NCI-H146 treated with DMSO at 0.1 percent for 48 hours (cell line): ENCODE data around the gene LCE2A.
"Not testable (repeated sequence)": the region's sequence is repeated elsewhere in the genome, so short reads cannot be mapped to it uniquely, and the experiment has no call there.

Experiments used
- DNase-seq: peaks from one replicate; lab custom pipeline; 2025; ENCODE audit not compliant: unreplicated experiment; lab: John Stamatoyannopoulos, UW

LCE2A gene, protein sequence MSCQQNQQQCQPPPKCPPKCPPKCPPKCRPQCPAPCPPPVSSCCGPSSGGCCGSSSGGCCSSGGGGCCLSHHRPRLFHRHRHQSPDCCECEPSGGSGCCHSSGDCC

DNA sequence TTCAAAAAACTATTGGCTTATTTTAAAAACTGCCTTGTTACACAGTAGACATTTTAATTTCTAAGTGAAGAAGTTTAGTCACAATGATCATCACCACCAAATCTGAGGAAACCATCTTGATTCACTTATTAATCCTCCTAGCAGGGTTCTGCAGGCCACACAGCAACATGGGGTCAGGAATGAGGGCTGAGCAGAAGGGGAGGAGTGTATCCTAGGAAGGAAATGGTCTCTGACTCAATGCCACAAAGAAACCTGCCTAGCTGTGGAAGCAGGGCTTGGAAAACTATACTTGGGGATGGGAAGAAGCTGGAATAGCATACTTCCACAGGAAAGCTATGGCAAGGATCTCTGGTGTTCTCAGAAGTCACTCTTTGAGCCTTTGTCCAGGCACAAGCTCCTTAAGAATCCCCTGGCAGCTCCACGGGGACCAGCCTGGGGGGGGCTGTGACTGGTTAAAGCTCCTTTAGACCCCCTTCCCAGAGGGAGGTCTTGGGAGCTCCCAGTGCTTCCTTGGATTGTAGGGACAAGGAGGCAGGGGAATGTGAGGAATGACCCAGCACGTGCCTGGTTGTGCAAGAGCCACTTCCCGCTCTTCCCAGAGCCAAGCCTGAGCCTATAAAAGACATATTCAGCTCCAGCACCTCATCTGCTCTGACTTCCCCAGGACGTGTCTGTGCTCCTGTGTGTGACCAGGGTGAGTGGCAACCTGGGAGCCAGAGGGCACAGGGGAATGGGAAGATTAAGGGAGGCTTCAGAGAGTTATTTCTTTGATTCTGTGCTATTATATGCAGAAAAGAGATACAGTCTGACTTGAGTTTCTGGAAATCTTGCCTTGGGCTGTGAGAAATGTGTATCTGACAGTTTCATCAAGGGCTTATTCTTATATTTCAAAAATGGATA, at the start of gene LCE2A:
TSS of gene LCE2A (plus strand) at position 645 of the 900 bp plus-strand sequence. CDS start 557 bp downstream, outside the sequence.
- DNase-seq = no peak

DNA sequence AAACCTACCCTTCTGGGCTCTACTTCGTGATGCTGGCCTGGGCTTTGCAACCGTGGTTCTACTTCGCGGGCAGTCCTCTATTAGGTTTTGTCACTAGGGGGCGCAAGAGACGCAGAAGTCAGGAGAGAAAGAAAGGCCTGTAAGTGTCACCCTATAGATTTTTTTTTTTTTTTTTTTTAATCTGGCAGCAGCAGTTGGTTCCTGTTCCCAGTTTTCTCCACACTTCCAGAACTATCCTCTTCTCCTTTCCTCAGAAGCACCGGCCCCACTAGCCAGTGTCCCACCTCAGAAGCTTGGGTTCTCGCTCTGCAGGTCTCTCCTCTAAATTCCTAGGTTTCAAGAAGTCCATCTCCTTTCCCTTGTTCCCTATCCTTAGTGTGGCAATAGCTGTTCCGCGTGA, 44.0 kb upstream of the LCE2A start:
- DNase-seq = peak; percentile 8

DNA sequence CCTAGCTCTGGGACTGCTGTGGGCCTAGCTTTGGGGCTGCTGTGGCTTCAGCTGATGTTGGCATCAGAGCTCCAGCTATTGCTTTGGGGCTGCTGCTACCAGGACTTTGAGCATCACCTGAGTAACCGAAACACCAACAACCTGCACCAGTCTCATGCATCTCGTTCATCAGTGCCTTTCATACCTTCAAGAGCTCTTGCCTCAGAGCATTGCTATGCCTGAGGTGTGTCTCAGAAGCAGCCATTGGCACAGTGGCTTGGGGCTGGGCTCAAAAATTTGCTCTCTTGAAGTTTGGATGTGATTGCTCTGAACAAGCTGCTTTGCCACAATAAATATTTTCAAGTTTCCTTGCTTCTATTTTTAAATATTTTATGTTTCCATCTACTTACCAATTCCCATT, 41.7 kb upstream of the LCE2A start:
- DNase-seq = no peak

DNA sequence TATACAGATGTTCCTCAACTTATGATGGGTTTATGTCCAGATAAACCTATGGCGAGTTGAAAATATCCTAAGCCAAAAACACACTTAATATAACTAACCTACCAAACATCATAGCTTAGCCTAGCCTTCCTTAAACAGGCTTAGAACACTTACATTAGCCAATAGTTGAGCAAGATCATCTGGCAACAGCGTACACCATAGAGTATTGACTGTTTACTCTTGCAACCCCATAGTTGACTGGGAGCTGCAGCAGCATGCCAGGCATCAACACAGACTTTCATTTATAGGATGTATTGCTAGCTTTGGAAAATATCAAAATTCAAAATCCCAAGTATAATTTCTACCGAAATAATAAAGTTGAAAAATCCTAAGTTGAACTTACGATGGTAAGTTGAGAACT, 40.5 kb upstream of the LCE2A start:
- DNase-seq = no peak

DNA sequence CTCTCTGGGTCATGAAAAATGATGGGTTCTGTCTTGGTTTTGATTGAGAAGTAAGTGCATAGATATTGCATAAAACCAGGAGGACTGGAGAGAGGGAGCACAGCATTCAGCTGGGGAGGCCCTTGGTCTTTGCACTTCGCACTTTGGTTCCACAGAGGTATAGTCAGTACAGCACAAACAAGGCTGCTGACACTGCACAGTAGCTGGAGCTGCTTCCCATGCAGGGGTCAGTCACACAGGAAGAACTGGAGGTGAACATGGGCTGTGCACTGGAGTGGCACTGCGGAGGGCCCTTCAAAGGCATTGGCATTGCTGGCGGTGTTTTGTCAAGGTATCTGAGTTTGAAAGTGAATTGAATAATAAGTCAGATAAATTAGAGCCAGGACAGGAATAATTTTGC, 39.5 kb upstream of the LCE2A start:
- DNase-seq = no peak

DNA sequence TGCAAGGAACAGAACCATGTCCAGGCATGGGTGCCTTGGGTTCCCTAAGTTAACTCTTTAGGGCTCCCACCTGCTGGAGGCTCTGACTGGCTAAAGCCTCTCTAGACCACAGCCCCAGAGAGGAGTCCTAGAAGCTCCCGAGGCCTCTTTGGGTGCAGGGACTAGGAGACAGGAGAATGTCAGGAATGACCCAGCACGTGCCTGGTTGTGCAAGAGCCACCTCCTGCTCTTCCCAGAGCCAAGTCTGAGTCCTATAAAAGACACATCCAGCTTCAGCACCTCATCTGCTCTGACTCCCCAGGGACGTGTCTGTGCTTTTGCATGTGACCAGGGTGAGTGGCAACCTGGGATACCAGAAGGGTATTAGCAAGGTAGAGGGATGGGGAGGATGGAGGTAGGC, 35.0 kb upstream of the LCE2A start, which contains the start of gene LCE2D:
TSS of gene LCE2D (plus strand) at position 283 of the 400 bp plus-strand sequence. CDS start 726 bp downstream, outside the sequence.
- DNase-seq = no peak

DNA sequence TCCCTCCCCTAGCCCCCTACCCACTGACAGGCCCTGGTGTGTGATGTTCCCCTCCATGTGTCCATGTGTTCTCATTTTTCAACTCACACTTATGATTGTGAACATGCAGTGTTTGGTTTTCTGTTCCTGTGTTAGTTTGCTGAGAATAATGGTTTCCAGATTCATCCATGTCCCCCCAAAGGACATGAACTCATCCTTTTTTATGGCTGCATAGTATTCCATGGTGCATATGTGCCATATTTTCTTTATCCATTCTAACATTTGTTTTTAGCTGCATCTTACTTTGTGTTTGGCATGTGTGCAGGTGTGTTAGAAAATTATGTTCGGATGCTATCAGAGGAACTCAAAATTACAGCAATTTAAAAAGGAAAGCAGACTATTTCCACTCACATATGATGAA, 32.0 kb upstream of the LCE2A start:
- not testable (repeated sequence) for DNase-seq

DNA sequence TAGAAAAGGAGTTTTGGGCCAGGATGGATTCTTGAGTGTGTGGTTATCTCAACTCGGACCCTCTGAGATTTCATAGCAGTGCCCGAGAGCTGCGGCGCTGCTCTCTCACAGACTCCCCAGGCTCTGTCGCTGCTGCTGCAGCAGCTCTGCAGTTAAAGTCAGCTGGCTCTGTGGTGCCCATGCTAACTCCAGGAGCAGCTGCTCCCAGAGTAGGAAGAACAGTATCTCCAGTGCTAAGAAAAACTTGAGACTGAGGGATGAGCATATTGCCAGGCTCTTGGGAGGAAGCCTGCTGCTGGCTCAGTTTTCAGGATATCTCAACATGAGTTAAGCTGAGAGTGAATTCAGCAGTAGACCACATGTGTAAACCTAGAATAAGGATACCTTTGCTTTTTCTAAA, 30.5 kb upstream of the LCE2A start:
- no peak for DNase-seq

DNA sequence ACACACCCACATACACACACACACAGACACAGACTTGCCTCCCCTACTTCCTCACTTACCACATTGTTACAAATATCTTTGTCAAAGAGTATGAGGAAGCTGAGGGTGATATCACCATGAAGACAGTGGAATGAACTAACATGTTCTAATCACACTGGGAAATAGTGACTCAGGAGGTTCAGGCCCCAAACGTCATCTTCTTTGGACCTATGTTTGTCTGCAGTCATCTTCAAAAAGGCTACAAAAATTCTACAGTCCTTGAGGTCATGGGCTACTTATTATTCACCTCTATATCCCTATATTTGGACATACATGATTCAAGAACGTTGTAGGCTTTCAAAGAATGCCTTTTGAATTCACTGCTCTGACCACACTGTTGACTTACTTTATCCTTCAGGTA, 25.1 kb upstream of the LCE2A start:
- no peak for DNase-seq

DNA sequence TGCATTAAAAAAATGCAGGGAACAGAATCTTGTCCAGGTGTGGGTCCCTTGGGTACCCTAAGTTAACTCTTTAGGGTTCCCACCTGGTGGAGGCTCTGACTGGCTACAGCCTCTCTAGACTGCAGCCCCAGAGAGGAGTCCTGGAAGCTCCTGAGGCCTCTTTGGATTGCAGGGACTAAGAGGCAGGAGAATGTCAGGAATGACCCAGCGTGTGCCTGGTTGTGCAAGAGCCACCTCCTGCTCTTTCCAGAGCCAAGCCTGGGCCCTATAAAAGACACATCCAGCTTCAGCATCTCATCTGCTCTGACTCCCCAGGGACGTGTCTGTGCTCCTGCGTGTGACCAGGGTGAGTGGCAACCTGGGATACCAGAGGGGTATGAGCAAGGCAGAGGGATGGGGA, 23.2 kb upstream of the LCE2A start, which contains the start of gene LCE2C:
TSS of gene LCE2C (plus strand) at position 297 of the 400 bp plus-strand sequence. CDS start 737 bp downstream, outside the sequence.
- not testable (repeated sequence) for DNase-seq

DNA sequence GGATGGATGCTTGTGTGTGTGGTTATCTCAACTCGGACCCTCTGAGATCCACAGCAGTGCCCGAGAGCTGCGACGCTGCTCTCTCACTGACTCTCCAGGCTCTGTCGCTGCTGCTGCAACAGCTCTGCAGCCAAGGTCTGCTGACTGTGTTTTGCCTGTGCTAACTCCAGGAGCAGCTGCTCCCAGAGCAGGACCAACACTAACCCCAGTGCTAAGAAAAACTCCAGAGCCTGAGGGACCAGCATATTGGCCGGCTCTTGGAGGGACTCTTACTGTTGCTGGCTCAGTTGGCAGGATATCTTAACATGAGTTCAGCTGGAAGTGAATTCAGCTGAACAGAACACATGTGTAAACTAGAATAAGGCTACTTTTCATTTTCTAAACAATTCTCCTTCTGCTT, 18.7 kb upstream of the LCE2A start:
- no peak for DNase-seq

DNA sequence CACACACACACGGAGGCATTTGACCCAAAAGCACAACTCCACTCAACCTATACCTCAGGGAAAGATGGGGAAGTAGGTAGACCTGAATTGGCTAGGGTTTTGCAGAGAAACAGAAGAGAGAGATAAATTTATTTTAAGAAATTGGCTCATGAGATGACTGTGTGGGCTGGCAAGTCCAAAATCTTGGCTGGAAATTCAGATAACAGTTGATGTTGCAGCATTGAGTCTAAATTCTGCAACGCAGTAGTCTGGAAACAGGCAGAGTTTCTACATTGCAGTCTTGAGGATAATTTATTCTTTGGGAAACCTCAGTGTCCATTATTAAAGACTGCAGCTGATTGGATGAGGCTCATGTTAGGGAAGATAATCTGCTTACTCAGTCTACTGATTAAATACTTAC, 16.5 kb upstream of the LCE2A start:
- no peak for DNase-seq

DNA sequence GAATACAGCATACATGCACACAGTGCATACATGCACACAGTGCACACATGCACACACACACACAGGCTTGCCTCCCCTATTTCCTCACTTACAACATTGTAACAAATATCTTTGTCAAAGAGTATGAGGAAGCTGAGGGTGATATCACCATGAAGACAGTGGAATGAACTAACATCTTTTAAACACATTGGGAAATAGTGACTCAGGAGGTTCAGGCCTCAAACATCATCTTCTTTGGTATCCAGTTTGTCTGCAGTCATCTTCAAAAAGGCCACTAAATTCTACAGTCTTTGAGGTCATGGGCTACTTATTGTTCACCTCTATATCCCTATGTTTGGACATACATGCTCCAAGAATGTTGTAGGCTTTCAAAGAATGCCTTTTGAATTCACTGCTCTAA, 14.3 kb upstream of the LCE2A start:
- no peak for DNase-seq

DNA sequence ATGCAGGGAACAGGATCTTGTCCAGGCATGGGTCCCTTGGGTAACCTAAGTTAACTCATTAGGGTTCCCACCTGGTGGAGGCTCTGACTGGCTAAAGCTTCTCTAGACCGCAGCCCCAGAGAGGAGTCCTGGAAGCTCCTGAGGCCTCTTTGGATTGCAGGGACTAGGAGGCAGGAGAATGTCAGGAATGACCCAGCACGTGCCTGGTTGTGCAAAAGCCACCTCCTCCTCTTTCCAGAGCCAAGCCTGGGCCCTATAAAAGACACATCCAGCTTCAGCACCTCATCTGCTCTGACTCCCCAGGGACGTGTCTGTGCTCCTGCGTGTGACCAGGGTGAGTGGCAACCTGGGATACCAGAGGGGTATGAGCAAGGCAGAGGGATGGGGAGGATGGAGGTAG, 12.3 kb upstream of the LCE2A start, which contains the start of gene LCE2B:
TSS of gene LCE2B (plus strand) at position 301 of the 400 bp plus-strand sequence. CDS start 721 bp downstream, outside the sequence.
- not testable (repeated sequence) for DNase-seq

DNA sequence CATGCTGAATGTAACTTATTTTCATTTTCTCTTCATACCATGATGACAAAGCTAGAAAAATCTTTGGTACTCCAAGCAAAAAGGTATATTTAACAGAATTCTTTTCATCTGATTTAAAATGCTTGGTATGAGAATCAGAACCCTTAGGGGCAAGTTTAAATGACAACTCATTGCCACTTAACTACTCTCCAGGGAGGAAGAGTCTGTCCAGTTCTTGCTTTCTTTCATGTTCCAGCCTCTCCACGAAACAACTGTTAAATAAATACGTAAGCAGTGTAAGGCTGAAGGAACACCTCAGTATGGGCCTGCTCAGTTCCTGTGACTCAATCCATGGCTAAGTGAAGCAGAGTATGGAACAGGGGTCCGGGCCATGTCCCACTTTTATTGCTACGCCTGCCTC, 1.6 kb downstream of the LCE2A start:
- no peak for DNase-seq

DNA sequence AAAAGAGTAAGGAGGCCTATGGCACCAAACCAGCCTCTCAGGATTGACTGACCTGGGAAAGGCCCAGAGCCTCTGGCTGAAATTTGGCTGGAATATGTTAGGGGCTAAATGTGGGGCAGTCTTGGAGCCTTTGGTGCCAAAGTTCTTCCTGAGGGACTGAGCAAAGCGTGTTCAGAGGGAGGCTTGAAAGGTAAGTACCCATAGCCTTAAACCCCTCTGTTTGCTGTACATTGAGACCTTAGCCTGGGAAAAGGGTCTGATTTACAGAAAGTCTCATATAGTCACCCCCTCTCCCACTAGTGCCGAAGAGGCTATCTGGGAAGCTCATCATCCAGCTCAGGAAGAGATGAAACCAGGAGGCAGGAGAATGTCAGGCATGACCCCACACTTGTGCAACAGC, 9.7 kb downstream of the LCE2A start, which contains the start of gene LCE4A:
TSS of gene LCE4A (plus strand) at position 301 of the 400 bp plus-strand sequence. CDS start 916 bp downstream, outside the sequence.
- DNase-seq = no peak

DNA sequence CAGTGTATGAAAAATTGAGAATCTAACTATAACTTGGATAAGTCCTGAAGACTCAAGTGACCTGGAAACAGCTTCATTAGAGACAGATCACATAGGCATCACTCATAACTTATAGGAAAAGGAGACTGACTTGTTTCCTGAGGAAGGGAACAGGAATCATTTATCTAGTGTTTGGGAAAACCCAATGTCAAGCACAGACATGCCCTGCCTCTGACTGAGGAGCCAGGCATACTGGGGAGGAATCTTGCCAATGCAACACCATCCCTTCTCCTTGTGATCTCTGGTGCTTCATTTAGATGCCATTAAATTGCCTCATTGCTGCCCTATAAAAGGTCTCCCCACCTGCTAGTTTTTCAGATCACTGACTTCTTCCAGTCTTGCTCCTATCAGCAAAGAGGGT, 20.1 kb downstream of the LCE2A start:
- no peak for DNase-seq

DNA sequence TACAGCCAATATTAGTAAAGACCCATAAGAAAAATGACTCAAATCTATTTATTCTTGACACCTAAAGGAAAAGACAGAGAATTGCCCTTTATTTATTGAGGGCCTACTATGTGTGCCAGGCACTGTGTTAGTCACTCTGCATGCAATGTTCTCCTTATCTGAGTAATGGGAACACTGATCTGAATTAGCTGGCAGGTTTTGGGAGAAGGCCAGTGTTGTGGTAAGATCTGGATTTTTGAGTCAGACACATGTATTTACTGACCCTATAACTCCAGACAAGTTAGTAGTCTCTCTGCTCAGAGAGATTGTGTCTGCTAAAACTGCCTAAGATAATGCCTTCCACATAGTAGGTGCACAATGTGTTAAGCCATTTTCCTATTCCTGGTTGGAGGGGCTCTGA, 27.1 kb downstream of the LCE2A start:
- no peak for DNase-seq

DNA sequence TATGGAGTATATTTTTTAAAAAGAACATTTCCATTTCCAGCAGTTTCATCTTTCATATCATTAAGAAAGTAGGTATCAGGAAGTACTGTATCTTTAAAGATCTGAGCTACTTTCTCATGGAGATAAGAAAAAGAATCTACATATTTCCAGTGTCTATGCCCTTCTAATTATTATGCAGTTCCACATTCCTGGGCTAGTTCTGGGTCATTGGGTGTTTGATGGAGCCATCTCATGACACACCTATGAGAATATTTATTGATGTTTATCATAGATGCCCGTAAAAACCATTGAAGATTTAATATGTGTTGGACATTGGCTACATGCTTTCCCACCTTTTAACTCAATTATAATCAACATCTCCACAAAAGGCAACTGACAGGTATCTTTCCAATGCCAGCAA, 30.8 kb downstream of the LCE2A start:
- DNase-seq = no peak

DNA sequence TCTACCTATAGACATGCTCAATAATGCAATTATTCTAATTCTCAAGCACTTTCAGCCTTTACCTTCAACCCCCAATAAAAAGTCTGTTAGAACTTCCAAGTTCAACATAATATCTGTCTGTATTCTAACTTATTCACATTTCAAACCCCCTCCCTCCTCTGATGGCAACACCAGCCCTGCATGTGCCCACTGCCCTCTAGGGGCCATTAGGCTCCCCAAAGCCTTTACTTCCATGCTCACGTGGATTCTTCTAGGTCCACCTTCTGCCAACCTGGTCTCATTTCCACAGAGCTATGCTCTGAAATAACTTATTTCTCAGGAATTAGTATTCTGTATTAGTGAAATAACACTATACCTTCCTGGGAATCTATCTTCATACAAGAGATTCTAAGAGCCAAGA, 37.5 kb downstream of the LCE2A start:
- no peak for DNase-seq

DNA sequence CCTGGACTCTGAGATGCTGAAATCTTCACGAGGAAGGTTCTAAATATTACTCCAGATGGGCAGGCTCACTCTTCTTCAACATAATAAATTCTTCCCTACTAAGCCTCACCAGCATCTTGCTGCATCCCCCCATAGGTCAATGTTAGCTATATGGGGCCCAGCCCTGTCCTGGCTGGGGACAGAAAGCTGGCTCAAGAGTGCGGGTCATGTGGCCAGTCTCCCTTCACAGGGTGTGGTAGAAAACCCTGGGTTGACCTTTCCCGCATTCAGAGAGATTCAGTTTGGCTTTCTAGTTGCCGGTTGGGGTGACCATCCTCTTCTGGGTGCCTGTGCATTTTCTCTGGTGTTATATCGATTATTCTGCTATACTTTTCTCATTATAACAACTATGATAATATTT, 39.9 kb downstream of the LCE2A start:
- no peak for DNase-seq

DNA sequence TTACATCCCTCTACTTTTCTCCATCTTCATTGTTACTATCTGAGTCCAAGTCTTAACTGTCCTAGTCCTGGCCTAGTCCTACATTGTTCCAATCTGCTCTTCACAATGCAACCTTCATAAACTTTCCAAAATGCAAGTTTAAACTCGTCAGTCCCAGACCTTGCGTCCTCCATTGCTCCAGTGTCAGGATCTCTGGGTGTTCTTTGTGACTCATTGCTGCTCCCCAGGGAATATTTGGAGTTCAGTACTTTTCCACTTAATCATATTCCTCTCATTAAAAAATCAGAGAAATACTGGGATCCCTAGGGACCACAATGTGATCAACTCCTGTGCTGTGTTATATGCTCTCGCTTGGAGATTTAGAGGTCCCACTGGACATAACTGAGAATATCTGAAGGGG, 41.7 kb downstream of the LCE2A start:
- DNase-seq = no peak
